GM21526 (cell line): ENCODE results near the gene PDCD6IP.

Source experiments
- ATAC-seq: cut with Tn5 transposase; IDR thresholded peaks from one replicate; pipeline ENCODE4 v1.9.1; 2021; ENCODE audit warnings: moderate library complexity; ENCODE audit not compliant: unreplicated experiment, low FRiP score

The PDCD6IP gene

DNA sequence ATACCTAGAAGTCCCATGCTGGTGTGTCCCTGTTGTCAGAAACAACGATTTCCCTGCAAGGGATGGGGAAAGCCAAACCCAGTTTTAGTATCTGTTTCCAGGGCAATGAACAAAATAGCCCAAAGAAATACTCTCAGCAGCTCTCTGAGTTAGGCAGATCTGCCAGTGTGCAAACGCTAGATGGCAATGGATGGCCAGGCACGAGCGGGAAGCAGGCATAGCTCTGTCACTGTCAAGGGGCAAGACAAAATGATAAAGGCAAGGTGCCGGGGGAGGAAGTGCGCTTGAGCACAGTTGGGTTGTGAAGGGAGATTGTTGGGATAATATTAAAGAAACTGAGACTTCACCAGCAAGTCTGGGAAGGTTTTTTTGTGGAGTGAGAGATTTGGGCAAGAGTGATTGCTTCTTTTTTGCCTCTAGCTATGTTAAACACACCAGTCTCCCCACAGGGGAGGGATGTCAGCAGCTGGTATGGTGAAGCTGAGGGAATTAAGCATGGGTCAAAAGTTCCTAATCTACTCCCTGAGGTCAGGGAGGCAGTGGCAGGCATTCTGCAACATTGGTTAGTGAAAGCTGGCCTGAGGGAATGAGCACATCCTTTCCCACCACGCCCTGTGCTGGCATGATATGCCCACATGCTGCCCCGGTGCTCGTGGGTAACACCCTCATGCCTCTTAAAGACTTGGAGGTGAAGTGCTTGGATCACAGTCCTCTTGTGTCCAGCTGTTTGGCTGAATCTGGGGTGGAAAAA, 117.5 kb downstream of the PDCD6IP start:
- no peak for ATAC-seq

DNA sequence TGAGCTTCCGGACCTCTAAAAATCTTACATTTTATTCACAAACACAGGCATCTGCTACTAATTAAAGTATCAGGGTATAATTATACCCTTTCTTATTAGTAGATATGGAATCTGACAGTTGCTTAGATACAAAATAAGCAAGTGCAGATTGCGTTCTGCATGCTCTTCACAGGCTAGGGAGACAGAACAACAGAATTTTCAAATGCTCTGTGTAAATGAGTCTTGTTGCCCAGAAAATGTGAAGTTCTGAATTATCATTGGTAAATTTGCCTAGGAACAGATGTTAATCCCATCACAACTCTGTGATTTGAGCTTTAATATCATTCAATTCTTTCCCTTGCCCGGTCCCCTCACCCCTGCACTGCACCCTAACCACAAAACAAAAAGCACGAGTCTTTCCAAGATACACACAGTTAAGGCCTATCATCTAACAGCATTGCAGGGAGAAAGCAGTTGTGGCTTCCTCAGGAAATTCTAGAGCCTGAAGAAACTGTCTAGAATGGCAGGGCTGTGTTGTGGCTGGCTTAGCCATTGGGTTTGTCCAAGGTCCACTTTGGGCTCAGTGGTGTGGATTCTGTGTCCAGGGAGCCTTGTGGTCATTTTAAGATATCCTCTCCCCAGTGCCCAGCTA, 119.8 kb downstream of the PDCD6IP start:
- ATAC-seq, result no peak
